ENCODE measurements around the gene PRKCA. TPM values are rescaled to one million over a fixed set of nuclear protein-coding genes. Genes with fewer than 3 reads are reported as not detected.

PRKCA gene
- total and polyA plus RNA-seq, 2 experiments from 2014 or later: 6.4 to 35.4 TPM

- peaks cover 4% of the 10 kb centered on the region; the same call in 1 of the 3 replicates for H3K36me3 Mint-ChIP-seq (ENCODE audit: low read depth)
- H3K9me3 Mint-ChIP-seq: no peaks in the 10 kb centered on the region; the same call in 2 of the 3 replicates
- Histone ChIP-seq H3K27me3 (ENCODE audit: insufficient read depth) (no peaks in the 10 kb centered on the region), H3K4me1 (ENCODE audit: insufficient read depth) (peaks cover 1% of the 10 kb centered on the region; the same call in 1 of the 2 replicates), H3K27ac (ENCODE audit: low read depth) (no peak overlapping the region), H3K9me2 (ENCODE audit: insufficient read depth) (peaks cover 6% of the 10 kb centered on the region; the same call in 1 of the 2 replicates), H3K4me3 (no peak overlapping the region), H3K79me2 (replicated peaks; ENCODE audit: insufficient read depth) (peaks cover 2% of the 10 kb centered on the region; the same call in 1 of the 2 replicates), H3F3A (replicated peaks; ENCODE audit: low read depth) (no peaks in the 10 kb centered on the region), H3K36me3 (ENCODE audit: insufficient read depth) (no peaks in the 10 kb centered on the region), H4K20me1 (replicated peaks; ENCODE audit: insufficient read depth) (no peaks in the 10 kb centered on the region), H2AFZ (no peak overlapping the region), H3K4me2 (no peak overlapping the region)
- no peaks in the 10 kb centered on the region for H3K27me3 Mint-ChIP-seq (ENCODE audit: insufficient read depth, low read depth, poor library complexity)
- TF ChIP-seq ZNF331 (CRISPR knock-in tag; IDR thresholded peaks at IDR 0.05; ENCODE audit: low read depth) (no peak), NANOG (IDR thresholded peaks at IDR 0.05; ENCODE audit: borderline replicate concordance) (no peak), EZH2 (IDR thresholded peaks at IDR 0.05; ENCODE audit: low read depth, unreplicated experiment) (no peak), ZNF114 (CRISPR knock-in tag; IDR thresholded peaks at IDR 0.05) (no peak), REST (IDR thresholded peaks at IDR 0.05; ENCODE audit: unreplicated experiment) (no peak), CTCF (conservative IDR thresholded peaks at IDR 0.05; ENCODE audit: low read depth in 2 of 2) (no peak), CREB1 (CRISPR knock-in tag; IDR thresholded peaks at IDR 0.05; ENCODE audit: low read depth) (no peak), POLR2AphosphoS5 (IDR thresholded peaks at IDR 0.05; ENCODE audit: low read depth) (no peak), STAT1 (IDR thresholded peaks at IDR 0.05; ENCODE audit: unreplicated experiment) (no peak), EZH2phosphoT487 (IDR thresholded peaks at IDR 0.05; ENCODE audit: unreplicated experiment) (no peak), ETS1 (IDR thresholded peaks at IDR 0.05) (no peak), JUNB (IDR thresholded peaks at IDR 0.05; ENCODE audit: unreplicated experiment) (no peak), ZNF462 (CRISPR knock-in tag; IDR thresholded peaks at IDR 0.05) (no peak)
- peaks cover 2% of the 10 kb centered on the region; the same call in 2 of the 3 replicates for H3K4me1 Mint-ChIP-seq
- DNase-seq (ENCODE audit: low spot score) (no peak), ATAC-seq (no peak)
- no peak overlapping the region for H3K4me3 Mint-ChIP-seq
- H3K27ac Mint-ChIP-seq: no peak overlapping the region
Observed at GRCh38 chr17:66398059-66398458, 95.6 kb downstream of the PRKCA start.
